HG03354 (cell line): ENCODE results near the gene ARHGDIB.

Source experiments
- ATAC-seq: cut with Tn5 transposase; IDR thresholded peaks from one replicate; pipeline ENCODE4 v1.9.1; 2021; ENCODE audit warnings: mild to moderate bottlenecking; ENCODE audit not compliant: unreplicated experiment, poor library complexity, severe bottlenecking

Gene ARHGDIB

GRCh38 chr12:14905269-14906004 is 56.0 kb downstream of the ARHGDIB start:
- ATAC-seq, result no peak

GRCh38 chr12:14904854-14905253 is 56.5 kb downstream of the ARHGDIB start:
- no peak for ATAC-seq

GRCh38 chr12:14903386-14904098 is 57.9 kb downstream of the ARHGDIB start:
- no peak for ATAC-seq

GRCh38 chr12:14902465-14902864 is 58.9 kb downstream of the ARHGDIB start:
- ATAC-seq, result no peak

GRCh38 chr12:14901228-14901562 is 60.2 kb downstream of the ARHGDIB start:
- ATAC-seq, result no peak

GRCh38 chr12:14900521-14901227 is 60.7 kb downstream of the ARHGDIB start:
- ATAC-seq, result no peak

- ATAC-seq, result no peak
These were observed 64.8 kb downstream of the ARHGDIB start for GRCh38 chr12:14896521-14897169.

GRCh38 chr12:14893506-14894250 is 67.7 kb downstream of the ARHGDIB start:
- ATAC-seq, result no peak

- ATAC-seq, result no peak
These were observed 68.5 kb downstream of the ARHGDIB start for GRCh38 chr12:14892726-14893505.
